ENCODE data around the gene DENND5A.

DENND5A gene

GRCh38 chr11:9092853-9093778 is 172.0 kb downstream of the DENND5A start:
- DNase-seq, result no peak

- no peak for DNase-seq
Measured at GRCh38 chr11:9092072-9092471, 173.1 kb downstream of the DENND5A start.

- DNase-seq, result no peak
Measured at GRCh38 chr11:9091044-9091922, 173.9 kb downstream of the DENND5A start, which contains the start of gene SCUBE2. SCUBE2 (minus strand) TSS chr11:9091599; CDS start chr11:9091528, 71 bp downstream.

GRCh38 chr11:9090488-9091043 is 174.6 kb downstream of the DENND5A start:
- no peak for DNase-seq

- DNase-seq, result no peak
Measured at GRCh38 chr11:9089636-9090035, 175.5 kb downstream of the DENND5A start.

- no peak for DNase-seq
Measured at GRCh38 chr11:9089061-9089460, 176.1 kb downstream of the DENND5A start.
